HEK293T (cell line): Measurements from ENCODE around the gene MRPL9.

Experiments
- CTCF ChIA-PET: fragments of 350-600 bp; formaldehyde crosslinking; extraction: SDS; loops from one replicate; lab custom pipeline; 2021; ENCODE audit warnings: antibody characterized with exemption, inconsistent platforms; lab: Yijun Ruan, JAX
- POLR2A ChIA-PET: fragments of 350-600 bp; formaldehyde crosslinking; extraction: SDS; loops from one replicate; lab custom pipeline; 2020; ENCODE audit warnings: antibody characterized with exemption, inconsistent platforms; lab: Yijun Ruan, JAX
- DNase-seq: peaks from one replicate; pipeline ENCODE4 v3.0.0; 2012; ENCODE audit warnings: mixed read lengths; ENCODE audit errors: extremely low spot score
- ARNT ChIP-seq: fragments of 450-650 bp; IDR thresholded peaks from 2 replicates; pipeline ENCODE4 v1.6.1; 2017; ENCODE audit warnings: mild to moderate bottlenecking
- BHLHE40 ChIP-seq: fragments of 450-650 bp; IDR thresholded peaks from 2 replicates; pipeline ENCODE4 v1.6.1; 2016; ENCODE audit warnings: mild to moderate bottlenecking, moderate library complexity, borderline replicate concordance
- CTBP1 ChIP-seq: fragments of 450-650 bp; IDR thresholded peaks from 2 replicates; pipeline ENCODE4 v1.6.1; 2016; ENCODE audit warnings: borderline replicate concordance
- ELF4 ChIP-seq: fragments of 450-650 bp; IDR thresholded peaks from 2 replicates; pipeline ENCODE4 v1.6.1; 2017; ENCODE audit warnings: antibody characterized with exemption
- FOXA1 ChIP-seq: fragments of 450-650 bp; IDR thresholded peaks from 2 replicates; pipeline ENCODE4 v1.6.1; 2016; ENCODE audit warnings: mild to moderate bottlenecking
- FOXK2 ChIP-seq: fragments of 450-650 bp; IDR thresholded peaks from 2 replicates; pipeline ENCODE4 v1.6.1; 2016; ENCODE audit warnings: mild to moderate bottlenecking
- FOXM1 ChIP-seq: fragments of 450-650 bp; IDR thresholded peaks from 2 replicates; pipeline ENCODE4 v1.6.1; 2017; ENCODE audit warnings: mild to moderate bottlenecking, borderline replicate concordance
- HDGF ChIP-seq: fragments of 450-650 bp; IDR thresholded peaks from 2 replicates; pipeline ENCODE4 v1.6.1; 2017; ENCODE audit warnings: antibody characterized with exemption, borderline replicate concordance
- L3MBTL2 ChIP-seq: fragments of 450-650 bp; conservative IDR thresholded peaks from 2 replicates; pipeline ENCODE4 v1.6.1; 2016; ENCODE audit warnings: mild to moderate bottlenecking
- LEF1 ChIP-seq: fragments of 450-650 bp; IDR thresholded peaks from 2 replicates; pipeline ENCODE4 v1.6.1; 2017; ENCODE audit warnings: mild to moderate bottlenecking, borderline replicate concordance
- NFRKB ChIP-seq: fragments of 450-650 bp; IDR thresholded peaks from 2 replicates; pipeline ENCODE4 v1.6.1; 2016; ENCODE audit warnings: mild to moderate bottlenecking, moderate library complexity
- PKNOX1 ChIP-seq: fragments of 450-650 bp; IDR thresholded peaks from 2 replicates; pipeline ENCODE4 v1.6.1; 2016
- SP1 ChIP-seq: fragments of 450-650 bp; IDR thresholded peaks from 2 replicates; pipeline ENCODE4 v1.6.1; 2017
- SUZ12 ChIP-seq: fragments of 450-650 bp; IDR thresholded peaks from 2 replicates; pipeline ENCODE4 v1.6.1; 2016; ENCODE audit warnings: mild to moderate bottlenecking
- TARDBP ChIP-seq: fragments of 450-650 bp; IDR thresholded peaks from 2 replicates; pipeline ENCODE4 v1.6.1; 2016
- ZNF384 ChIP-seq: fragments of 450-650 bp; IDR thresholded peaks from 2 replicates; pipeline ENCODE4 v1.6.1; 2016

The MRPL9 gene

GRCh38 chr1:151762941-151763921, at the start of gene MRPL9:
MRPL9 (minus strand) TSS chr1:151763496; CDS start chr1:151763479, 17 bp downstream.
- CTCF ChIA-PET = interaction anchor here (0.6 kb wide), 1 partner anchor 233 kb away, joined by 5 read pairs; no protein-coding TSS in a partner anchor
- peak; percentile 96 for DNase-seq
- POLR2A ChIA-PET = interaction anchor here (0.7 to 1.9 kb wide), 20 partner anchors 9 to 574 kb away, joined by 3 to 16 read pairs (median 4); partner anchors contain the start of genes THEM4 and VPS72
- TF ChIP-seq HDGF = no peak
- TF ChIP-seq SP1 = no peak
- no peak for TF ChIP-seq CTBP1
- TF ChIP-seq FOXK2 = no peak
- no peak for TF ChIP-seq FOXM1
- TF ChIP-seq BHLHE40 = no peak
- peak; percentile 46; the same call in 1 of the 2 replicates for TF ChIP-seq NFRKB
- TF ChIP-seq ELF4 = peak; percentile 49; the same call in 1 of the 2 replicates

- ChIA-PET CTCF (interaction anchor here (0.6 to 1.2 kb wide), 3 partner anchors 9 to 25 kb away, joined by 3 to 4 read pairs (median 3); no protein-coding TSS in a partner anchor), POLR2A (interaction anchor here (0.6 to 1.5 kb wide), 4 partner anchors 9 to 426 kb away, joined by 3 to 4 read pairs (median 3); no protein-coding TSS in a partner anchor)
- TF ChIP-seq LEF1 = no peak
- no peak for TF ChIP-seq PKNOX1
- TF ChIP-seq ELF4 = no peak
- TF ChIP-seq ZNF384 = no peak
- TF ChIP-seq FOXA1 = no peak
- no peak for TF ChIP-seq FOXM1
- TF ChIP-seq SP1 = no peak
- no peak for TF ChIP-seq FOXK2
- TF ChIP-seq ARNT = no peak
- no peak for TF ChIP-seq BHLHE40
- TF ChIP-seq L3MBTL2 = no peak
- DNase-seq = no peak
Observed at GRCh38 chr1:151811181-151811580, 47.9 kb upstream of the MRPL9 start.

DNA sequence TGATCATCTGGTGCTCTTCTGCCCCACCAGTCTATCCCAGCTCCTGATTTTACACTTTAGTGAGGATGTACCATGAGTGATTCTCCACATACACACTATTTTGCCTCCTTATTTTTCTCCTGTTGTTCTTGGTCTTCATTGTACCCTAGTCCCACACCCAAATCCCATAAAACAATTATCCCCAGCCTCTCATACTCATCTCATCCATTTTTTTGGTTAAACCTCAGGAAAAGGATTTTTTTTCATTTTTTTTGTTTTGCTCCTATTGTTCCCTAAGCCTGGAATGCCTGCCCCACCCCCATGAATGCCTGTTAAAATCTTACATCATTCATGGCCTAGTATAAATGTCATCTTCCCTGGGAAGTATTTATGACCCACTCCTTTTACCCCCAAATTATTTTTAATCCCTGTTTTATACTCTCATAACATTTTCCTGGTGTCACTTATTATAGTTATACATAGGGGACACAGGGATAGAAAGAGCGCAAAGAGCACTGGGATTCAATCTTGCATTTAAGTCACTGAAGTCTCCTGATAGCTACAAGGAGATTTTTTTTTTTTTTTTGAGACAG, 46.8 kb upstream of the MRPL9 start:
- CTCF ChIA-PET = interaction anchor here (0.6 kb wide), 1 partner anchor 139 kb away, joined by 3 read pairs; no protein-coding TSS in a partner anchor
- no peak for DNase-seq
- POLR2A ChIA-PET = no interaction called here
- TF ChIP-seq NFRKB (no peak), CTBP1 (peak; percentile 66; the same call in 1 of the 2 replicates), TARDBP (no peak), PKNOX1 (peak; percentile 86), ELF4 (no peak), ZNF384 (peak; percentile 83), LEF1 (no peak), FOXA1 (no peak), ARNT (no peak), HDGF (no peak), FOXK2 (no peak), SUZ12 (no peak), SP1 (no peak), L3MBTL2 (no peak), BHLHE40 (no peak), FOXM1 (no peak)

GRCh38 chr1:151809290-151809984, 46.1 kb upstream of the MRPL9 start:
- no peak for DNase-seq
- POLR2A ChIA-PET = no interaction called here
- CTCF ChIA-PET = interaction anchor here (0.6 kb wide), 1 partner anchor 140 kb away, joined by 3 read pairs; no protein-coding TSS in a partner anchor
- TF ChIP-seq HDGF (no peak), ARNT (no peak), NFRKB (no peak)

GRCh38 chr1:151807766-151808165, 44.5 kb upstream of the MRPL9 start:
- no peak for DNase-seq
- ChIA-PET POLR2A (no interaction called here), CTCF (no interaction called here)
- TF ChIP-seq ELF4 = no peak
- TF ChIP-seq TARDBP = no peak
- TF ChIP-seq ARNT = no peak
- TF ChIP-seq BHLHE40 = no peak
- no peak for TF ChIP-seq CTBP1
- TF ChIP-seq FOXK2 = no peak
- TF ChIP-seq NFRKB = no peak
- no peak for TF ChIP-seq FOXM1
- no peak for TF ChIP-seq SP1
- no peak for TF ChIP-seq ZNF384
- TF ChIP-seq L3MBTL2 = no peak
- TF ChIP-seq PKNOX1 = no peak
- no peak for TF ChIP-seq SUZ12
- no peak for TF ChIP-seq FOXA1
- TF ChIP-seq LEF1 = no peak
- TF ChIP-seq HDGF = no peak
